Measurements from ENCODE around the gene FMNL2. TPM values are rescaled to one million over a fixed set of nuclear protein-coding genes. Genes with fewer than 3 reads are reported as not detected.

FMNL2 gene
- total and polyA plus RNA-seq, 2 experiments from 2014 or later, result 4.4 to 18.6 TPM

GRCh38 chr2:152497481-152498052 is 162.6 kb downstream of the FMNL2 start:
- Histone ChIP-seq H3K36me3 (ENCODE audit: low read depth) (no peaks in the 10 kb centered on the region), H3K79me2 (ENCODE audit: insufficient read depth) (peaks cover 88% of the 10 kb centered on the region), H3K4me2 (ENCODE audit: unreplicated experiment) (no peak overlapping the region), H3K4me1 (ENCODE audit: insufficient read depth) (peaks cover 24% of the 10 kb centered on the region), H3K27ac (no peak overlapping the region), H3K9me3 (ENCODE audit: low read depth) (no peaks in the 10 kb centered on the region), H3K4me3 (no peak overlapping the region), H2AFZ (no peak overlapping the region), H4K20me1 (ENCODE audit: insufficient read depth) (no peaks in the 10 kb centered on the region), H3K9me2 (ENCODE audit: insufficient read depth) (no peaks in the 10 kb centered on the region), H3K9ac (no peak overlapping the region), H3F3A (ENCODE audit: insufficient read depth) (peaks cover 5% of the 10 kb centered on the region; the same call in 1 of the 2 replicates), H3K27me3 (replicated peaks; ENCODE audit: insufficient read depth) (no peaks in the 10 kb centered on the region)
- in situ Hi-C loops (cut with MboI), result no loop called here
- WGBS, 2 experiments (ENCODE audit: low coverage in 1 of 2, low lambda C conversion rate in 2 of 2, missing lambda C conversion rate in 2 of 2), result 91 to 95% methylated on average over 3 of the region's 3 CpGs
- no peak for DNase-seq
- no peak for TF ChIP-seq EZH2 (IDR thresholded peaks at IDR 0.05; ENCODE audit: insufficient read depth, poor library complexity, severe bottlenecking)
- TF ChIP-seq EZH2phosphoT487 (IDR thresholded peaks at IDR 0.05; ENCODE audit: insufficient read depth, low read depth), result no peak

GRCh38 chr2:152499331-152499816 is 164.4 kb downstream of the FMNL2 start:
- DNase-seq, result peak; percentile 22

GRCh38 chr2:152499896-152500735 is 165.1 kb downstream of the FMNL2 start:
- H3K9me3 ChIP-seq (ENCODE audit: low read depth), result no peaks in the 10 kb centered on the region
- H2AFZ ChIP-seq, result peak overlapping the region; percentile 4; the same call in 1 of the 2 replicates
- H3K79me2 ChIP-seq (ENCODE audit: insufficient read depth), result peaks cover 84% of the 10 kb centered on the region
- H3K4me3 ChIP-seq, result peak overlapping the region; percentile 41
- in situ Hi-C loops (cut with MboI), result no loop called here
- H4K20me1 ChIP-seq (ENCODE audit: insufficient read depth), result no peaks in the 10 kb centered on the region
- no peaks in the 10 kb centered on the region for H3K9me2 ChIP-seq (ENCODE audit: insufficient read depth)
- DNase-seq, result peak; percentile 49
- TF ChIP-seq EZH2phosphoT487 (IDR thresholded peaks at IDR 0.05; ENCODE audit: insufficient read depth, low read depth) (no peak), EZH2 (IDR thresholded peaks at IDR 0.05; ENCODE audit: insufficient read depth, poor library complexity, severe bottlenecking) (no peak)
- no peaks in the 10 kb centered on the region for H3K36me3 ChIP-seq (ENCODE audit: low read depth)
- peaks cover 11% of the 10 kb centered on the region; the same call in 1 of the 2 replicates for H3F3A ChIP-seq (ENCODE audit: insufficient read depth)
- 49 to 50% methylated on average over 14 of the region's 14 CpGs for WGBS, 2 experiments (ENCODE audit: low coverage in 1 of 2, low lambda C conversion rate in 2 of 2, missing lambda C conversion rate in 2 of 2)
- H3K27ac ChIP-seq, result peak overlapping the region; percentile 35
- H3K9ac ChIP-seq, result peak overlapping the region; percentile 31
- H3K4me1 ChIP-seq (ENCODE audit: insufficient read depth), result peaks cover 26% of the 10 kb centered on the region
- peak overlapping the region; percentile 39 for H3K4me2 ChIP-seq (ENCODE audit: unreplicated experiment)
- no peaks in the 10 kb centered on the region for H3K27me3 ChIP-seq (replicated peaks; ENCODE audit: insufficient read depth)

More at GRCh38 chr2:152499331-152499816, 164.4 kb downstream of the FMNL2 start:
- H3F3A ChIP-seq (ENCODE audit: insufficient read depth), result peaks cover 5% of the 10 kb centered on the region; the same call in 1 of the 2 replicates
- no peaks in the 10 kb centered on the region for H3K9me3 ChIP-seq (ENCODE audit: low read depth)
- TF ChIP-seq EZH2phosphoT487 (IDR thresholded peaks at IDR 0.05; ENCODE audit: insufficient read depth, low read depth), result no peak
- TF ChIP-seq EZH2 (IDR thresholded peaks at IDR 0.05; ENCODE audit: insufficient read depth, poor library complexity, severe bottlenecking), result no peak
- WGBS, 2 experiments (ENCODE audit: low coverage in 1 of 2, low lambda C conversion rate in 2 of 2, missing lambda C conversion rate in 2 of 2), result 73 to 77% methylated on average over 3 of the region's 3 CpGs
- in situ Hi-C loops (cut with MboI), result no loop called here
- H3K4me2 ChIP-seq (ENCODE audit: unreplicated experiment), result peak overlapping the region; percentile 39
- no peaks in the 10 kb centered on the region for H3K36me3 ChIP-seq (ENCODE audit: low read depth)
- peaks cover 88% of the 10 kb centered on the region for H3K79me2 ChIP-seq (ENCODE audit: insufficient read depth)
- peak overlapping the region; percentile 35 for H3K27ac ChIP-seq
- peaks cover 19% of the 10 kb centered on the region for H3K4me1 ChIP-seq (ENCODE audit: insufficient read depth)
- H2AFZ ChIP-seq, result peak overlapping the region; percentile 4; the same call in 1 of the 2 replicates
- peak overlapping the region; percentile 41; the same call in 1 of the 2 replicates for H3K4me3 ChIP-seq
- no peaks in the 10 kb centered on the region for H3K9me2 ChIP-seq (ENCODE audit: insufficient read depth)
- no peaks in the 10 kb centered on the region for H3K27me3 ChIP-seq (replicated peaks; ENCODE audit: insufficient read depth)
- peak overlapping the region; percentile 31 for H3K9ac ChIP-seq
- H4K20me1 ChIP-seq (ENCODE audit: insufficient read depth), result no peaks in the 10 kb centered on the region

- Histone ChIP-seq H3K4me3 (no peak overlapping the region), H3F3A (ENCODE audit: insufficient read depth) (peaks cover 12% of the 10 kb centered on the region; the same call in 1 of the 2 replicates), H2AFZ (no peak overlapping the region), H3K9me2 (ENCODE audit: insufficient read depth) (no peaks in the 10 kb centered on the region), H4K20me1 (ENCODE audit: insufficient read depth) (no peaks in the 10 kb centered on the region), H3K4me1 (ENCODE audit: insufficient read depth) (peaks cover 33% of the 10 kb centered on the region), H3K4me2 (ENCODE audit: unreplicated experiment) (no peak overlapping the region), H3K27me3 (replicated peaks; ENCODE audit: insufficient read depth) (no peaks in the 10 kb centered on the region), H3K36me3 (ENCODE audit: low read depth) (no peaks in the 10 kb centered on the region), H3K27ac (no peak overlapping the region), H3K9me3 (ENCODE audit: low read depth) (no peaks in the 10 kb centered on the region), H3K9ac (no peak overlapping the region), H3K79me2 (ENCODE audit: insufficient read depth) (peaks cover 84% of the 10 kb centered on the region)
- TF ChIP-seq EZH2 (IDR thresholded peaks at IDR 0.05; ENCODE audit: insufficient read depth, poor library complexity, severe bottlenecking) (no peak), EZH2phosphoT487 (IDR thresholded peaks at IDR 0.05; ENCODE audit: insufficient read depth, low read depth) (no peak)
- in situ Hi-C loops (cut with MboI), result no loop called here
- DNase-seq, result no peak
- 63 to 66% methylated on average over 8 of the region's 8 CpGs for WGBS, 2 experiments (ENCODE audit: low coverage in 1 of 2, low lambda C conversion rate in 2 of 2, missing lambda C conversion rate in 2 of 2)
Observed at GRCh38 chr2:152500772-152501171, 165.8 kb downstream of the FMNL2 start.
